HepG2 (cell line): ENCODE data around the gene TBX6. TPM values are rescaled to one million over a fixed set of nuclear protein-coding genes. Genes with fewer than 3 reads are reported as not detected.

Experiments used
- ADNP ChIP-seq: sonication (generic); formaldehyde crosslinking; IDR thresholded peaks from 2 replicates; pipeline ENCODE4 v1.4.0; 2020; ENCODE audit warnings: missing genetic modification reagents
- AHR ChIP-seq: IDR thresholded peaks from 2 replicates; pipeline ENCODE4 v1.6.1; 2018; ENCODE audit warnings: missing genetic modification reagents, missing compliant biosample characterization
- CBFB ChIP-seq: sonication (generic); formaldehyde crosslinking; IDR thresholded peaks from 2 replicates; pipeline ENCODE4 v1.4.0; 2020; ENCODE audit warnings: missing genetic modification reagents
- CBX1 ChIP-seq: IDR thresholded peaks from one replicate; pipeline ENCODE4 v1.6.1; 2016; ENCODE audit warnings: antibody characterized with exemption, low read depth
- CHD4 ChIP-seq: fragments of 200-600 bp; sonication (generic); IDR thresholded peaks from 2 replicates; pipeline ENCODE4 v1.7.0; 2017; ENCODE audit warnings: mild to moderate bottlenecking, low read length, borderline replicate concordance
- GATA4 ChIP-seq: sonication (generic); IDR thresholded peaks from 2 replicates; pipeline ENCODE4 v1.6.1; 2016; ENCODE audit warnings: antibody characterized with exemption, low read depth, borderline replicate concordance
- HNF4G ChIP-seq, 2 experiments: sonication (generic) in 1 of 2; formaldehyde crosslinking in 1 of 2; IDR thresholded peaks; 2 replicates each; pipeline versions ENCODE4 v1.4.0 to v1.6.1; 2011 to 2020; ENCODE audit warnings: borderline replicate concordance in 2 of 2, low read depth in 2 of 2, mild to moderate bottlenecking in 2 of 2, low read length in 1 of 2, missing genetic modification reagents in 1 of 2, moderate library complexity in 1 of 2
- HNRNPLL ChIP-seq: fragments of 200-400 bp; formaldehyde crosslinking; IDR thresholded peaks from 2 replicates; pipeline ENCODE4 v1.6.1; 2017; ENCODE audit warnings: mild to moderate bottlenecking, low read depth, low read length; ENCODE audit not compliant: poor library complexity, severe bottlenecking
- ISL2 ChIP-seq: sonication (generic); formaldehyde crosslinking; IDR thresholded peaks from 2 replicates; pipeline ENCODE4 v1.5.0; 2020; ENCODE audit warnings: missing genetic modification reagents
- NFE2L1 ChIP-seq: sonication (generic); formaldehyde crosslinking; IDR thresholded peaks from 2 replicates; pipeline ENCODE4 v1.4.0; 2020; ENCODE audit warnings: missing genetic modification reagents, mild to moderate bottlenecking, borderline replicate concordance
- NFKB2 ChIP-seq: sonication (generic); formaldehyde crosslinking; IDR thresholded peaks from 2 replicates; pipeline ENCODE4 v1.4.0; 2020; ENCODE audit warnings: missing genetic modification reagents, borderline replicate concordance
- NR3C1 ChIP-seq: sonication (generic); formaldehyde crosslinking; IDR thresholded peaks from 2 replicates; pipeline ENCODE4 v1.4.0; 2020; ENCODE audit warnings: missing genetic modification reagents
- REXO4 ChIP-seq: sonication (generic); formaldehyde crosslinking; IDR thresholded peaks from 2 replicates; pipeline ENCODE4 v1.8.0; 2022; ENCODE audit warnings: missing genetic modification reagents, mild to moderate bottlenecking, borderline replicate concordance
- RFX5 ChIP-seq: IDR thresholded peaks from 2 replicates; pipeline ENCODE4 v1.6.1; 2011; ENCODE audit warnings: low read depth, low read length, improper control_type of control experiment
- RXRB ChIP-seq: IDR thresholded peaks from 2 replicates; pipeline ENCODE4 v1.6.1; 2016; ENCODE audit warnings: borderline replicate concordance, missing genetic modification reagents, missing compliant biosample characterization
- SMAD1 ChIP-seq: sonication (generic); formaldehyde crosslinking; IDR thresholded peaks from 2 replicates; pipeline ENCODE4 v1.4.0; 2020; ENCODE audit warnings: missing genetic modification reagents, low read depth, mild to moderate bottlenecking, borderline replicate concordance
- SNAI1 ChIP-seq: sonication (generic); formaldehyde crosslinking; IDR thresholded peaks from 2 replicates; pipeline ENCODE4 v1.5.0; 2020; ENCODE audit warnings: mild to moderate bottlenecking, missing genetic modification reagents, borderline replicate concordance
- ZBTB7B ChIP-seq: sonication (generic); formaldehyde crosslinking; IDR thresholded peaks from 2 replicates; pipeline ENCODE4 v1.4.0; 2020; ENCODE audit warnings: missing genetic modification reagents
- ZC3H13 ChIP-seq: sonication (generic); formaldehyde crosslinking; IDR thresholded peaks from 2 replicates; pipeline ENCODE4 v1.8.1; 2023; ENCODE audit warnings: mild to moderate bottlenecking, missing genetic modification reagents, moderate library complexity
- ZKSCAN1 ChIP-seq: fragments of 150-350 bp; IDR thresholded peaks from 2 replicates; pipeline ENCODE4 v1.6.1; 2014; ENCODE audit warnings: low read length
- ZNF234 ChIP-seq: sonication (generic); formaldehyde crosslinking; conservative IDR thresholded peaks from 2 replicates; pipeline ENCODE4 v1.5.1; 2020; ENCODE audit warnings: mild to moderate bottlenecking, missing genetic modification reagents
- ZNF3 ChIP-seq: IDR thresholded peaks from 2 replicates; pipeline ENCODE4 v1.7.0; 2017; ENCODE audit warnings: inconsistent platforms
- ZNF562 ChIP-seq: sonication (generic); formaldehyde crosslinking; IDR thresholded peaks from 2 replicates; pipeline ENCODE4 v1.8.0; 2022; ENCODE audit warnings: missing genetic modification reagents, borderline replicate concordance
- polyA plus RNA-seq, 8 experiments: library from polyadenylated mRNA; depleted of rRNA in 3 of 8; stranded (reverse) in 7 of 8; unstranded in 1 of 8; fragments of >200 nt; fragmentation: Illumina TruSeq in 4 of 8; extraction: Trizol in 4 of 8; gene quantifications; 2 replicates each; pipeline versions ENCODE4 v1.2.1 to v1.2.3, GENCODE V29; 2011 to 2016; ENCODE audit warnings: low read depth in 4 of 8, missing spikeins in 1 of 8, mixed read lengths in 1 of 8; ENCODE audit not compliant: insufficient read depth in 1 of 8
- total RNA-seq, 5 experiments: library from RNA; depleted of rRNA; stranded (reverse); fragments of >200 nt; fragmentation: Illumina TruSeq; extraction: Trizol; gene quantifications; 2 replicates each; pipeline ENCODE4 v1.2.3, GENCODE V29; 2016; ENCODE audit warnings: low read depth in 1 of 5
- TF ChIP-seq, protein P1 (sequence below), 2 experiments: fragments of 450-650 bp in 1 of 2; sonication (generic) in 1 of 2; formaldehyde crosslinking; IDR thresholded peaks; 2 replicates each; pipeline versions ENCODE4 v1.5.0 to v1.8.0; 2020 to 2022; ENCODE audit warnings: mild to moderate bottlenecking in 1 of 2, missing genetic modification reagents in 1 of 2
- TF ChIP-seq, protein P2 (sequence below): IDR thresholded peaks from 2 replicates; pipeline ENCODE4 v1.6.1; 2018; ENCODE audit warnings: missing genetic modification reagents
- TF ChIP-seq, protein P3 (sequence below): IDR thresholded peaks from 2 replicates; pipeline ENCODE4 v1.6.1; 2016; ENCODE audit warnings: missing genetic modification reagents, missing compliant biosample characterization
- TF ChIP-seq, protein P4 (sequence below): sonication (generic); formaldehyde crosslinking; IDR thresholded peaks from 2 replicates; pipeline ENCODE4 v1.9.0; 2021; ENCODE audit warnings: missing genetic modification reagents, mild to moderate bottlenecking, borderline replicate concordance

Gene TBX6
- total and polyA plus RNA-seq, 2 of the 13 experiments (the other 11 are each of a cell fraction or from before 2014, with no cell fraction given): 0.24 to 0.42 TPM

DNA sequence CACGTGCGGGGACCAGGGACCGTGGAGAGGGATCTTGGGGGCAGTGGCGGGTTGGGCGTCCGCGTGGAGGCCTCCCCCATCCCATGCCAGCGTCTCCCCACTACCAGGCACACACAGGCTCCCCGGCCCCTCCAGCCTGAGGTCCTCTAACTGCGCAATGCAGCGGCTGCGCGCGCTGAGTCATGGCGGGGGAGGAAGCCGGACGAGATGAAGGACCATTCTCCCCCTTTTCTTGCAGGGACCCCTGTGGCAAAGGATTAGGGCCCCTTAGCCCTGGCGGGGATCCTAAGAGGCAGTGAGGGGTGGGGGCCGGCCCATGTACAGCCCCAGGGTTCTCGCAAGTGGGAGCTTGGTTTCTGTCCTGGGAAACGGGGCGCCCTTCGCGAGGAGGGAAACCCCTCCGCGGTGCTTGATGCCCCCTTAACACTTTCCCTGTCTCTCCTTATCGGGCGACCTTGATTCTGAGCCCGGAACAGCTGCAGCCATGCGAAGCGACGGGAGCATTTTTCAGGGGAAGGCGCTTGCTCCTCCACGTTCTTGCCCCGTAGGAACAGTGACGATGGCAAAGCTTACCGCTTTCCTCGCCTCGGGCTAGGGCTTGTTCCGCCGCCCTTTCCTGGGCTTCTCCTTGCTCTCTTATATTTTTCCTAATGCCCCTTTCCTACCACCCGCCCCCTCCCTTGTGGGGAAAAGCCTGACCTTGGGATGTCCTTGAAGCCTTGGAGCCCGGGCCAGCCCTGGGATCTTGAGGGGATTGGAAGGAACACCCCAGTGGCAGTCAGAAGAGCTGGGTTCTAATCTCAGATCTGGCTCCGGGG lies 25.6 kb downstream of the TBX6 start (continued):
- TF ChIP-seq ZNF234 (CRISPR knock-in tag) (no peak), HNRNPLL (no peak), CBX1 (no peak), ZKSCAN1 (no peak), NFE2L1 (CRISPR knock-in tag) (no peak), CHD4 (no peak), ZNF3 (0 out of 2 replicates have a peak, but pooled peaks have one; percentile 3), CBFB (CRISPR knock-in tag) (no peak), AHR (CRISPR knock-in tag) (no peak; the same call in 1 of the 2 replicates), GATA4 (no peak), NR3C1 (CRISPR knock-in tag) (no peak), RXRB (CRISPR knock-in tag) (no peak; the same call in 1 of the 2 replicates), ADNP (CRISPR knock-in tag) (no peak), REXO4 (CRISPR knock-in tag) (no peak), NFKB2 (no peak), RFX5 (0 out of 2 replicates have a peak, but pooled peaks have one; percentile 33), ZBTB7B (CRISPR knock-in tag) (no peak; the same call in 1 of the 2 replicates), SNAI1 (no peak), ZC3H13 (CRISPR knock-in tag) (no peak), ZNF562 (no peak), HNF4G (IDR thresholded peaks at IDR 0.05; ENCODE audit: borderline replicate concordance, low read depth, low read length) (no peak), HNF4G (CRISPR knock-in tag; IDR thresholded peaks at IDR 0.05; ENCODE audit: borderline replicate concordance, low read depth) (no peak), SMAD1 (no peak), ISL2 (CRISPR knock-in tag) (no peak)
- TF ChIP-seq, protein P1, sequence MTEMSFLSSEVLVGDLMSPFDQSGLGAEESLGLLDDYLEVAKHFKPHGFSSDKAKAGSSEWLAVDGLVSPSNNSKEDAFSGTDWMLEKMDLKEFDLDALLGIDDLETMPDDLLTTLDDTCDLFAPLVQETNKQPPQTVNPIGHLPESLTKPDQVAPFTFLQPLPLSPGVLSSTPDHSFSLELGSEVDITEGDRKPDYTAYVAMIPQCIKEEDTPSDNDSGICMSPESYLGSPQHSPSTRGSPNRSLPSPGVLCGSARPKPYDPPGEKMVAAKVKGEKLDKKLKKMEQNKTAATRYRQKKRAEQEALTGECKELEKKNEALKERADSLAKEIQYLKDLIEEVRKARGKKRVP (CRISPR knock-in tag; IDR thresholded peaks at IDR 0.05): no peak
- TF ChIP-seq, protein P2, sequence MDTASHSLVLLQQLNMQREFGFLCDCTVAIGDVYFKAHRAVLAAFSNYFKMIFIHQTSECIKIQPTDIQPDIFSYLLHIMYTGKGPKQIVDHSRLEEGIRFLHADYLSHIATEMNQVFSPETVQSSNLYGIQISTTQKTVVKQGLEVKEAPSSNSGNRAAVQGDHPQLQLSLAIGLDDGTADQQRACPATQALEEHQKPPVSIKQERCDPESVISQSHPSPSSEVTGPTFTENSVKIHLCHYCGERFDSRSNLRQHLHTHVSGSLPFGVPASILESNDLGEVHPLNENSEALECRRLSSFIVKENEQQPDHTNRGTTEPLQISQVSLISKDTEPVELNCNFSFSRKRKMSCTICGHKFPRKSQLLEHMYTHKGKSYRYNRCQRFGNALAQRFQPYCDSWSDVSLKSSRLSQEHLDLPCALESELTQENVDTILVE (CRISPR knock-in tag): no peak
- TF ChIP-seq, protein P3, sequence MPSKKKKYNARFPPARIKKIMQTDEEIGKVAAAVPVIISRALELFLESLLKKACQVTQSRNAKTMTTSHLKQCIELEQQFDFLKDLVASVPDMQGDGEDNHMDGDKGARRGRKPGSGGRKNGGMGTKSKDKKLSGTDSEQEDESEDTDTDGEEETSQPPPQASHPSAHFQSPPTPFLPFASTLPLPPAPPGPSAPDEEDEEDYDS (CRISPR knock-in tag): no peak
- TF ChIP-seq, protein P4, sequence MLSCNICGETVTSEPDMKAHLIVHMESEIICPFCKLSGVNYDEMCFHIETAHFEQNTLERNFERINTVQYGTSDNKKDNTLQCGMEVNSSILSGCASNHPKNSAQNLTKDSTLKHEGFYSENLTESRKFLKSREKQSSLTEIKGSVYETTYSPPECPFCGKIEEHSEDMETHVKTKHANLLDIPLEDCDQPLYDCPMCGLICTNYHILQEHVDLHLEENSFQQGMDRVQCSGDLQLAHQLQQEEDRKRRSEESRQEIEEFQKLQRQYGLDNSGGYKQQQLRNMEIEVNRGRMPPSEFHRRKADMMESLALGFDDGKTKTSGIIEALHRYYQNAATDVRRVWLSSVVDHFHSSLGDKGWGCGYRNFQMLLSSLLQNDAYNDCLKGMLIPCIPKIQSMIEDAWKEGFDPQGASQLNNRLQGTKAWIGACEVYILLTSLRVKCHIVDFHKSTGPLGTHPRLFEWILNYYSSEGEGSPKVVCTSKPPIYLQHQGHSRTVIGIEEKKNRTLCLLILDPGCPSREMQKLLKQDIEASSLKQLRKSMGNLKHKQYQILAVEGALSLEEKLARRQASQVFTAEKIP (CRISPR knock-in tag): no peak
